ENCODE results near the gene TUBGCP6.
"Not testable (repeated sequence)": the region's sequence is repeated elsewhere in the genome, so short reads cannot be mapped to it uniquely, and the experiment has no call there.

TUBGCP6 gene

DNA sequence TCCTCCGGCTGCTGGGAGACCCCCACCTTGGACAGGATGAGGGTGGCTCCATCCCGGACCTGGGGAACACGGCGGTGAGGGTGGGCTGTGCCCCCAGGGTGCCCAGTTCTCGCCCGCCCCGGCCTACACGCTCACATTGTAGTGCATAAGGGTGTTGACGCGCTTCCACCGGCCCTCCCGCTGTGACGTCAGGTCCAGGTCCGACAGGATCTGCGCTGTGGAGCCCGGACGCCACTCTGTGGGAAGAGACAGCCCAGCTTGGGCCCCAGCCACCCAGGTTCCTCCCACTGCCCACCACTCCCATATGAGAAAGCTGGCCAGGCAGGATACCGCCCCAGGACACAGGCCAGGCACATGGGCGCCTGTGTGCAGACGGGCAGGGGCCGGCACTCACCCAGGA, 33.6 kb upstream of the TUBGCP6 start:
- no peak for DNase-seq

DNA sequence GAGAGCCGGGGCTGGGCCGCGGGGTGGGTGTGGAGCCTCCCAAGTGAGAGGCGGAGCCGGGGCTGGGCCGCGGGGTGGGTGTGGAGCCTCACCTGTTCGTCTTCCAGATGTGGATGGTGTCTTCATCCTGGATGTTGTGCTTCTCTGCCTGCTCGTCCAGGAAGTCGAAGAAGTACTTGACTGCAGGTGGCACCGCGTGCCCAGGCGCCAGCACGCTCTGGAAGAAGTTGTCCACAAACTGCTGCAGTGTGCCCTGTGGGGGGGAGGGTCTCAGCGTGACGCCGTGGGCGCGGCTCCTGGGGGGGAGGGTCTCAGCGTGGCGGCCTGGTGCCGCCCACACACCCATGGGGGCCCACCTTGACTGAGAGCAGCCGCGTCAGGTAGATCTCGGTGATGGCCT, 32.9 kb upstream of the TUBGCP6 start:
- DNase-seq = no peak

DNA sequence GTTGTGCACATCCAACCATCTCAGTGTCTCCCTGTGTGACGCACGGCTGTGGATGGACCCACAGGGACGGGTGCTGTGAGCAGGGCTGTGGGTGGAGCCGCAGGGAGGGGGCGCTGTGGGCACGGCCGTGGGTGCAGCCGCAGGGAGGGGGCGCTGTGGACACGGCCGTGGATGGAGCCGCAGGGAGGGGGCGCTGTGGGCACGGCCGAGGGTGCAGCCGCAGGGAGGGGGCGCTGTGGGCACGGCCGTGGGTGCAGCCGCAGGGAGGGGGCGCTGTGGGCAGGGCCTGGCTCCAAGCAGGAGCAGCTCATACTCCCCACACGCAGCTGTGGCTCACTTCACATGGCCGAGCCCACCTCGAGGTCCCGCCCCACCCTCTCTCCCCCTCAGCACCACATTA, 31.3 kb upstream of the TUBGCP6 start:
- peak; percentile 83 for DNase-seq

DNA sequence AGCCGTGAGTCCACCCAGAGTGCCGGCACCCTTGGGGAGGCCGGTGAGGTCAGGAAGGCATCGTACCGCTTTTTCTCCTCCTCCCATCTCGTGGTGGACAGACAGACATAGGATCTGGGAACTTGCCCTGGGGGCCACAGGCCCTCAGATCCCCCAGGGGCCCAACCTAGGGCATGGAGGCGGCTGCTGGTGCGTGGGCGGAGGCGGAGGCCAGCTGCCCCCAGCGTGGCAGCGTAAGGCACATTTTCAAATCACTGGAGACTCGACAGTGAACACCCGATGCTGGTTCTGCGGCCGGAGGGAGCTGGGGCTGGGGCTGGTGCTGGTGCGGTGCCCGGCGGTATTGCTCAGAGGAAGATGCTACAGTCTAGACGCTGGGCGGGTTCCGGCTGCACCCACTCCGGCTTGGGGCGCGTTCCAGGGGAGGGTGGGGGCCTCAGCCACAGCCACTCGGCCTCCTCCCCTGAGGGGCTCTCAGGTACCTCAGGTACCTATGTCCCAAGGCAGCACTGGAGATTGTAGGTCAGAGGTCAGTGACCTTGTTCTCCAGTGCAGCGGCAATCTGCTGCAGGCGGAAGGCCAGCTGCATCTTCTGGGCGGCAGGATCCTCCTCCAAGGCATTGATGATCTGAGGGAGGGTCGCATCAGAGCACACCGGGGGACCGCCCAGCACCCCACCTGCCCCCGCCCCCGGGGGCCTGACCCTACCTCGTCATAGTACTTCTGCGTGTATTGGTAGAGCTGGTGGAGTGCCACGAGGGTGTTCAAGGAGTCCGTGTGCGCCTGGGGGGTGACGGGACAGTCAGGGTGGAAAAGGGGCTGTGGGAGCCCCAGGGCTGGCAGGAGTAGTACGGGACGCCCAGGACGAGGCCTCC, 30.6 kb upstream of the TUBGCP6 start:
- DNase-seq = no peak

DNA sequence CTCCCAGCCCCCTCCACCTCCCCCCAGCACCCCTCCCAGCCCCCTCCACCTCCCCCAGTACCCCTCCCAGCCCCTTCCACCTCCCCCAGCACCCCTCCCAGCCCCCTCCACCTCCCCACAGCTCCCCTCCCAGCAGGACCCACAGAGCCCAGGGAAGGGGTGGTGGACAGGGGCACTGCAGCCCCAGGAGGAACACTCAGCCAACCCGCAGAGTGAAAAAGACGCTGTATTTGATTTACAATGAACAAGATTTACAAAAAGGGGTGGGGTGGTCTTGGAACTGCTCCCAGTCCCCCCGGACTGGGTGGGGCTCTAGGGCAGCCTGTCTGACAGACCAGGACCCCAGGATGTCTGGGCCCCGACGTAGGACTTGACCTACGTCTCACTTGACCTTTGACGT, 29.9 kb upstream of the TUBGCP6 start:
- no peak for DNase-seq

DNA sequence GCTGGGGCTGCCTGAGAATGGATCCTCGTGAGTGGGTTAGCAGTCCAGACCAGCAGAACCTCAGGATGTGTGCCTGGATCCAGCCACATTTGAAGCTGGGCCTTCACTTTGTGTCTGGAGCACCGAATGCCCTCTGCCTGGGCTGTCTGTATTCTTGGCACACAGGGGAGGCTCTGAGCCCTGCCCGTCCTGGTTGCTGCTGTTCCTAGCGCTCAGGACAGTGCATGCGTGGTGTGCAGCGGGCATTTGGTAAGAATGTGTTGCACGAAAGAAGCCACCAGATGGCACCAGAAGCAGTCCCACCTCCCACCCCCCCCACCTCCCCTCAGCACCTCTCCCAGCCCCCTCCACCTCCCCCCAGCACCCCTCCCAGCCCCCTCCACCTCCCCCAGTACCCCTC, 29.5 kb upstream of the TUBGCP6 start:
- DNase-seq = peak; percentile 63

DNA sequence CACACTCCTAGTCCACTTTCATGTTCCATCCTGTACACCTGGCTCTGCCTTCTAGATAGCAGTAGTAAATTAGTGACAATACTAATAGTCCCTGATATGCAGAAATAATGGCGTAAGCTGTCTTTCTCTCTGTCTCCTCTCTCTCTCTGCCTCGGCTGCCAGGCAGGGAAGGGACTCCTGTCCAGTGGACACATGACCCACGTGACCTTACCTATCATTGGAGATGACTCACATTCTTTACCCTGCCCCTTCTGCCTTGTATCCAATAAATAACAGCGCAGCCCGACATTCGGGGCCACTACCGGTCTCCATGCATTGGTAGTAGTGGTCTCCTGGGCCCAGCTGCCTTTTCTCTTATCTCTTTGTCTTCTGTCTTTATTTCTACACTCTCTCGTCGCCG, 29.0 kb upstream of the TUBGCP6 start:
- not testable (repeated sequence) for DNase-seq

DNA sequence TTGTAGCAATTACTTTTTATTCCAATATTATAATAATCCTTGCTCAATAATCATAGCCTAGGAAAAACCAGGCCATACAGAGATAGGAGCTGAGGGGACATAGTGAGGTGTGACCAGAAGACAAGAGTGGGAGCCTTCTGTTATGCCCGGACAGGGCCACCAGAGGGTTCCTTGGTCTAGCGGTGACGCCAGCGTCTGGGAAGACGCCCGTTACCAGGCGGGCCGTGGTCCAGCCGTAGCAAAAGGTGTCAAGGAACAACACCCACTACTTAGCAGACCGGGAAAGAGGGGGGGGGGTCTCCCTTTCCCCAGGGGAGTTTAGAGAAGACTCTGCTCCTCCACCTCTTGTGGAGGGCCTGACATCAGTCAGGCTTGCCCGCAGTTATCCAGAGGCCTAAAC, 28.5 kb upstream of the TUBGCP6 start:
- DNase-seq = not testable (repeated sequence)

DNA sequence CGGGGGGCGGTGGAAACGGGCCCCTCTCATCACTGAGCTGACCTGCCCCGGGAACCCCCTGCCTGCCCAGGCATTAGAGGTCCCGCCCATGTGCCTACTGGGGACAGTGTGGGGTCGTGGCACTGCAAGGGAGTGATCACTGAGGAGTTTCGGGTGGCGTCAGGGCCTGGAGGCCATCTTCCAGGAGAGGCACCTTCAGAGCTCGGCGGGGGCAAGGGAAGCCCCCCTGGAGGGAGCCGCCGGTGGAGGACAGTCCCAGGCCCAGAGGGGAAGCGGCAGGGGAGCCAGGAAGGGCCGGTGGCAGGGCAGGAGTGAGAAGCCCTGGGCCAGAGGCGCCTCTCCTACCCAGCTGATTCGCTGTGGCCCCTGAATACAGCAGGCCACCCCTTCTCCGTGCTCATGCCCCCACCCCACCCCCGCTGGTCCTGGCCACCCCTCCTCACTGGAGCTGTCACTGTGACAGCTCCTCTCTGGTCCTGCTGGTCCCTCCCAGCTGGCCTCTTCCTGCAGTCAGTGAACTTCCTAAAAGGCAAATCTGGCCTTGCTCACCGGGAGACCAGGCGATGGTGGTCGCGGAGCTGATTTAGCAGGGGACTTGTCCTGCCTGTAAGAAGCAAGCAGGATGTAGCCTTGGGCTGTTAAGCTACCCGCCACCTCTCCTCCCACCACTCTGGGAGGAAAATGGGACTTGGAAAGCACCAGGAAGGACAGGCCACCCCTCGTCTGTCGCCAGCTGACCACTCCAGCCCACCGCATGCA, 27.4 kb upstream of the TUBGCP6 start:
- no peak for DNase-seq

DNA sequence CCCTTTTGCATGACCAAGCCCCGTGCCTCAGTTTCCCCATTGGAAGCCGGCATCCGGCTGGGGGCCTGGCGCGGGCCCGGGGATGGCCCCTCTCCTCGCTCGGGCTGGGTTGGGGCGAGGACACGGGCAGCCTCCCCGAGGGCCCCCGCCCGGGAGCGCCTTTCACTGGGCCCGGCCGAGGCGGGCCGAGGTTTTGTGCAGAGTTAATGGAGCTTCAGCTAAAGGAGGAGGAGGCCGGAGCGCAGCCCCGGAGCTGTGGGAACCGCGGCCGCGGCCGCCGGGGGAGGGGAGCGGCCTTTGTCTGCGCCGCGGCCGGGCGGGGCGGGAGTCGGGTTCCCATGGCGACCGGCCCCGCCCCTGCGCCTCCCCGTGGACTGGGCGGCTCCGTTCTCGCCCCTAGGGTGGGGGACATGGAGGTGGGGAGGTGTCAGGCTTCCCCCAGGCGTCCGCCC, 26.7 kb upstream of the TUBGCP6 start:
- DNase-seq = peak; percentile 67

DNA sequence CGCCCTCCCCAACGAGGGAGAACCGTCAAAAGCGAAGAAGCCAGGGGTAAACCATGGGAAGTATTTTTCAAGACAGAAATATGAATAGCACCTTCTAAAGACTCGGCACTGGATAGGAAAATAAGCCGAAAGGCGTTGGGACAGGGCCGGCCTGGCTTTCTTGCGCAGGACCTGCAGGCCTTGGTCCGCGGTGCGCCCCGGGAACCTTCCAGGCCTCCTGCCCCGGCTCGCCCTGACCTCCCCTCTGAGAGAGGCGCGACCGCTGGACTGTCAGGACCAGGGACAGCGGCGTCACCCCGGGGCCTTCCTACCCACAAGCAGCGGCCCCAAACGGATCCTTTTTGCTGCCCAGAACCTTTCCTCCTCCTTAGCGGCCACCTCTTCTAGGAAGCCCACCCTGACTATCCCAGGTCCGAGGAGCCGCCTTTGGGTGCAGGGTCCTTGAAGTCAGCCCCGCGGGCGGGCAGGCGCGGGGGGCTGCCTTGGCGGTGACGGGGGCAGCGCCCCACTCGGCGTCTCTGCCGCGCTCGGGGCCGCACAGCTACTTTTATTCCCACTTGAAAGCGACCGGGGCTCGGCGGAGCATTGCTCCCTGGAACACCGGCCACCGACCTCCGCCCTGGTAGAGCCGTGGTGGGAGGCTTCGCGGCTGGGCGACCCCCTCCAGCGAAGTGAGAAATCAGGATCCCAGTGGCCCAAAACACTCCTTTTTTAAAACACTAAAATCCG, 26.0 kb upstream of the TUBGCP6 start:
- DNase-seq = peak; percentile 64

DNA sequence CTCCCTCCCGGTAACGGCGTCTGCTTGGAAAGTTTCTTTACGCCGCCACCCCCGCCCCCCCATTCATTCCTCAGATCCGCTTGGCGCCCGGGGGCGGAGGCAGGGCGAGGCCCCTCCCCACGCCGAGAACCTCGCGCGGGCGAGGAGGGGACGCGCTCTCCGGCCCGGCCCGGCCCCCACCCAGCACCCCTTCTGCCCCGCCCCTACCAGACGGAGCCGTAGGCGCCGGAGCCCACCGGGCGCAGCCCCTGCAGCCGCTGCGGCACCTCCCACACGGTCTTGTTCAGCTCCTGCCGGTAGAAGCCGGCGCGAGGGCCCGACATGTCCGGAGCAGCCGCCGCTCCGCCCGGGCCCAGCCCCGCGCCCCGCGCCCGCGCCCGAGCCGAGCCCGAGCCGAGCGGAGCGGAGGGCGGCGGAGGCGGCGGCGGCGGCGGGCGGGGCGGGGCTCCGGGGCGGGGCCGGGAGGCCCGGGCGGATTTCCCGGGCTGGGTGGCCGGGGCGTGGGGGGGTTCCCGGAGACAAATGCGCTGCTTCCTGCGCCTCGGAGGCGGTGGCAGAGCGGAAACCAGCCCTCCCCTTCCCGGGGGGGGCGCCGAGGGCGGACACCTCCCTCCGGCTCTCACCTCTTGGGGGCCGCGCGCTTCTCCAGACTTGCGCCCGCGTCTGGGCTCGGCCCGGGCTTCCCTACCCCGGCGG, 25.3 kb upstream of the TUBGCP6 start, which contains the start of gene MAPK11:
Gene MAPK11, minus strand, starts transcription at position 411 of the 696 bp plus-strand sequence. Its CDS starts 88 bp downstream, at position 323.
- peak; percentile 78 for DNase-seq

DNA sequence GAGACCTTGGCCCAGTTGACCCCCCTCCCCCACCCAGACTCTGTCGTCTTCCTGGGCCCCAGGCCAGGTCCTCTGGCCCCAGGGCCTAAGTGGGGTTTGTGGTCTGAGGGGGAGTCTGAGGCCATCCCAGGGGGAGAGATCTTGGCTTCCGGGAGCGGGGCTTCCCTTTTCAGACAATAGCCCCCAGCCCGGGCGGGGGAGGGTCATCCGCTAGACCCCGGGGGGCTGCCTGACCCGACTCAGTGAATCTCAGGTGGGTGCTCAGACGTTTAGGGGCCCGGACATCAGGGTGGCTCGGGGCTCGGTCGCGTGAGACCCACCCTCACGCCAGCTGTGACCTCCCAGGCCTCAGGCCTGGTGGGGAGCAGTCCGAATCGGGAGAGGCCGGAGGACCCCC, 24.7 kb upstream of the TUBGCP6 start:
- no peak for DNase-seq

DNA sequence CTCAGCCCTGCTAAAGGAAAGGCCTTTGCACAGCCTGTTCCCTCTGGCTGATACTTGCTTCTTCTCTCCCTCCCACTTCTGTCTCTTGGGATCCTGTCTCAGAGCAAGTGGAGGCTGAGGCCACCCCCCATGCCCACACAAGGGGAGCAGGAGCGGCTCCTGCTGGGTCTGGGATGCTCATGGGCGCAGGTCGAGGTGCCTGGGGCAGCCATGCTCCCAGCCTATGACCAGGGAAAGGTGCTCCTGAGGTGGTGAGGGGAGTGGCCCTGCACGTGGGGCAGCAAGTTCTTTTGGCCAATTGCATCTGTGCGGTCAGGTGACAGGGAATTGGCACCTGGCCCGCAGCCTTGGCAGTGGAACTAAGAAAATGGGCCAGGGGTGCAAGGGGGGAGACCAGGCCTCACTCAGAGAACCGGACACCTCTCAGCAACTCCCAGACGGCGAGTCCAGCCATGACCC, 23.9 kb upstream of the TUBGCP6 start:
- DNase-seq = no peak

DNA sequence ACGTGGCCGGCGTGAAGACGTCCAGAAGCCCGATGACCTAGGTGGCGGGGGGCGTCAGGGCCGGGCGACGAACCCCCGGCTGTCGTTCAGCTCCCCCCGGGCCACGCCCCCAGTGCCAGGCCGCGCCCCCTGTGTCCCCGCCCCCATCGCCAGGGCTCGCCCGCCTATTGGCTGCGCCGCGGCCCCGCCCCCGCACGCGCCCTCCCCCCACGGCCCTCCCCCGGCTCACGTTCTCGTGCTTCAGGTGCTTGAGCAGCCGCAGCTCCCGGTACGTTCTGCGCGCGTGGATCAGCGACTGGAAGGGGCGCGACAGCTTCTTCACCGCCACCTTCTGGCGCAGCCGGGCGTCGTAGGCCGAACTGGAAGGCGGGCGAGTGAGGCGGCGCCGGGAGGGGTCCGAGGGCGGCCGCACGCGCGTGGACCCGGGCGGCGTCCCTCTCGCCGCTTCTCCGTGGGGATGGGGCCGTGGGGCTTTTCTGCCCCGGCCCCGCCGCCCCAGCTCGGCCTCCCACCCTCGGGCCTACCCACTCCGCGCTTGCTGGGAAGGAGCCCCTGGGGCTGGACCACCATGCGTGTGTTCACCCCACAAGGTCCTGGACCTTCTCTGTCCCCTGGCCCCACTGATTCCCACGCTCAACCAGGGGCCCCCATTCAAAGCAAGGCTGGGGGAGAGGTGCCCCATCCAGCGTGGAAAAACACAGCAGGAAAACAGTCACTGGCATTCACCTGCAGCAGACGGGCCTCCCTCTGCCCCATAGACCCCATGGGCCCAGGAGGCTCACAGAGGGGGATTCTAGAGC, 23.0 kb upstream of the TUBGCP6 start:
- DNase-seq = peak; percentile 67

DNA sequence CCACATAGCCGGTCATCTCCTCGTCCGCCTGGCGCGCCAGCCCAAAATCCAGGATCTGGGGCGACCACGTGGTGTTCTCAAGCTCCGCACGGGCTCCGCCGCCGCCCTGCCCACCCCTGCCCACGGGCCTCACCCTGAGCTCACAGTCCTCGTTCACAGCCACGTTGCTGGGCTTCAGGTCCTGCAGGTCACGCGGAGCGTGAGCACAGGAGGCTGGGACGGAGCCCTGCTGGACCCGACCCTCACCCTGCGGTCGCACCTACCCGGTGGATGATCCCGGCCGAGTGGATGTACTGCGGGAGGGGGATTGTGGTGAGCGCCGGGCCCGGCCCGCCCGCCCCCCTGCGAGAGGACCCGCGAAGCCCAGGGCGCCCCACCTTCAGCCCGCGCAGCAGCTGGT, 22.2 kb upstream of the TUBGCP6 start:
- no peak for DNase-seq

DNA sequence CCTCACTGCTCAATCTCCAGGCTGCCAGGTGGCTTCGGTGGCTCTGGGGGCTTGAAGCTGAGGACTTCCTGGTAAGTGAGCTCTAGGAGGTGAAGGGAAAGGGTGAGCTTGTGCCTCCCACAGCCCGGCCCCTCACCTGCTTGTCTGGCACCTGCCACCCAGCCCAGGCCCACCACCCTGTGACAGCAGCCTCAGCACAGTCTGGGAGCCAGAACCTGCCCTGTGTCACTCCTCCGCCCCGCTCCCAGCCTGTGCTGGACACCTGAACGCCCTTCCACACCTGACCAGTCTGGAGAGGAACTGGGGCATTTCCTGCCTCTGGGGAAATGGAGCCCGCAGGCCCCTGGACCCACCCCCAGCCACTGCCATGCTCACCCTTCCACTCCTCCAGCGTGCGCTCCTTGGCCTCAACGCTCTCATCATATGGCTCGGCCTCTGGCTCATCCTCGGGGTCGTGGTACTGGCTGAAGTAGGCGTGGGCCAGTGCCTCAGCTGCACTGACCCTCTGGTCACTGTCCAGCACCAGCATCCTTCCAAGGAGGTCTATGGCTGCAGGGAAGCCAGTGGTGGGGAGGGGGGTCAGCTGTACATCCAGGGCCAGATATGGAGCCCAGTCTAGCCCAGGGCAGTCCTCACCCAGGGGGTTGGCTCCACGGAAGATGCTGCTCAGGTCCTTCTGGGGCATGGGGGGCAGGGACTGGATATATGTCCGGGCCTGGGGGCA, 20.3 kb upstream of the TUBGCP6 start:
- DNase-seq = no peak

DNA sequence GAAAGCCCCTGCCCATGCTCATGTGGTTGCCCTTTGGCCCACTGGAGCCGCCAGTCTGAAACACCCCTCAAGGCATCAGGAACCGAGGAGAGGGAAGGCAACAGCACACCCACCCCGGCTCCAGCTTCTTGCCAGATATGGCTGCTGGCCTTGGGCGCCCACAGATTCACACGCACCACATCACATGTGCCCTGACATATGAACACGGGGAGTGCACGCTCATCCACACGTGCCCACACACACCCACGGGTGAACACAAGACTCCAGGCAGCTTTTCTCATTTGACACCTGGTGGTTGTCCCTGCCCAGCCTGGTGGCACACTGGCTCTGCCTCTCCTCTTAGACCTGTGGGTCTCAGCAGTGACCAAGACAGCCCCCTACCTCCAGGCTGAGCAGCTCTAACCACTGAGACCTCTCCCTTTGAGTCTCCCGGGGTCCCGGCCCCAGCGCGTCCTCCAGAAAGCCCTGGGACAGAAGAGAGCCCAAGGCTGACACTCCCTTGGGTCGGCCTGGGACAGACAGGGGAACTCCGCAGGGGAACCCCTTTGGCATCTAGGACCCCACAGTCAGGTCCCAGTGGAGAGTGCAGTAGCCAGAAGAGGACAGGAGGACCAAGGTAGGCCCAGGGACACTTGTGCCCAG, 19.4 kb upstream of the TUBGCP6 start:
- DNase-seq = no peak

DNA sequence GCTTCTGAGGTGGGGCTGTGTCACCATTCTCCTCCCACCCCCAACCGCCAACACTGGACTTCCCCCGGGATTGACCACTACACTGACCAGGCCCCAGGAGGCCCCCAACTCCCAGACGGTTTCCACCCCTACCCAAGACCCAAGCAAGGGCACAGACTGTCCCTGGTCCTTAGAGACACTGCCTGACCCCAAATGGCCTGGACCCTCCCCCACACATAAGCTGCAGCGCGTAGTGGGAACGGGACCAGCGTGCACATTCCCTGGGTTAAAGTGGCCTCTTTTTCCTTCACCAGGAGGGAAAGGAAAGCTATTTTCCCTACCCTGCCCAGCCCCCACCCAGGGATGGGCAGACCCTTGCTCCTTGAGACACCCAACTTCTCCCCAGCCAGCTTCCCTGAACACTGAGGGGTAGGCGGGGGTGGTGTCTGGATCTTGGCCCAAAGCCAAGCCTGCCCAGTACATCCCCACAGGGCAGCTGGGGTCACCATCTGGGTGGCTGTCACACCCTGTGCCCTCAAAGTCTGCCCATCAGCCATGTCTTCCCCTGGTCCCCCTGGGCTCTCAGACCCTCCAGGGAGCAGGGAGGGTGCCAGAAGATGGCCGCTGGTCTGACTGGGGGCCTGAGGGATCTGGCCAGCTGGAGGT, 18.3 kb upstream of the TUBGCP6 start:
- no peak for DNase-seq

DNA sequence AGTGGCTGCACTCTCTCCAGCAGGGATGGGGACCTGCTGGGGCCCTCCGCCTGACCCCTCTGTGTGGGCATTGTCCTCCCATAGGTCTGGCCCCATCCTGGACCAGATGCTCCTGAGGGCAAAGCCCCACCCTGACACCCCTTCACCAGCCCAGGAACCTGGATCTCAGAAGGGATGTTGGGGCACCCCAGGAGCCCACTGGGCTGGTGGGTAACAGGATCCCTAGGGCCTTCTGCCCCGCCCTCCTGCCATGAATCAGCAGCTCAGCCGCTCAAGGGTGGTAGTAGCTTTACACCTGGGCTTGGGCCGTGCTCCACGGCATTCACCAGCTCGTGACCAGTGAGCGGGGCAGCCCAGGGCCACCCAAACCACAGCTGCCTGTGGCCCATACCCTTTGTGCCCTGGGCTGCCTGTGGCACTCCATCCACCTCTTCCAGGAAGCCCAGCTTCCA, 17.7 kb upstream of the TUBGCP6 start:
- DNase-seq = peak; percentile 25

Data from activated CD4-positive, alpha-beta T cell treated with anti-CD3 and anti-CD28 coated beads, Interleukin-2, Interleukin-6, amounts not matched to agents 100 ng/mL and 50 ng/mL, durations not matched to agents 16 hours and 8 hours (primary cell).